Fibroblast of lung (primary cell): Measurements from ENCODE around the gene COL5A2.

Source experiments
- CTCF ChIP-seq, 2 donors: IDR thresholded peaks in 1 of 2; conservative IDR thresholded peaks in 1 of 2; 1 replicate in 1 of 2; 2 replicates in 1 of 2; pipeline ENCODE4 v1.5.1; 2011 to 2012; ENCODE audit warnings: low read length in 2 of 2, control low read depth in 1 of 2, inconsistent platforms in 1 of 2, low read depth in 1 of 2, mild to moderate bottlenecking in 1 of 2
- EZH2 ChIP-seq: IDR thresholded peaks from 2 replicates; pipeline ENCODE4 v1.5.1; 2012; ENCODE audit warnings: low read length, control low read depth, mild to moderate bottlenecking; ENCODE audit errors: missing control alignments

- TF ChIP-seq EZH2 (no peak), CTCF (conservative IDR thresholded peaks at IDR 0.05 in 1 of 2, IDR thresholded peaks at IDR 0.05 in 1 of 2; ENCODE audit: low read depth in 1 of 2, low read length in 2 of 2) (no peak)
Measured at GRCh38 chr2:189000221-189000620, 179.3 kb downstream of the COL5A2 start.
